ENCODE measurements around the gene NLRC3. TPM values are rescaled to one million over a fixed set of nuclear protein-coding genes. Genes with fewer than 3 reads are reported as not detected.

The NLRC3 gene
- total RNA-seq, 1 experiment from 2014 or later: not detected

GRCh38 chr16:3548445-3548844 lies 28.8 kb downstream of the NLRC3 start:
- H3K79me2 ChIP-seq (ENCODE audit: low read length): no peaks in the 10 kb centered on the region
- no peak for DNase-seq
- H2AFZ ChIP-seq (ENCODE audit: low read length): no peak overlapping the region
- no peak overlapping the region for H3K27ac ChIP-seq (ENCODE audit: low read length)
- H3K9me2 ChIP-seq (replicated peaks; ENCODE audit: low read length): no peaks in the 10 kb centered on the region
- intact Hi-C loops (cut with micrococcal nuclease): no loop called here
- no peaks in the 10 kb centered on the region for H3K4me1 ChIP-seq (ENCODE audit: insufficient read depth, low read length)
- H3K27me3 ChIP-seq (ENCODE audit: low read length): no peaks in the 10 kb centered on the region
- no peak overlapping the region for H3K4me2 ChIP-seq (ENCODE audit: low read length)
- H3K9me3 ChIP-seq (ENCODE audit: low read length): no peaks in the 10 kb centered on the region
- H4K20me1 ChIP-seq (ENCODE audit: low read length): no peaks in the 10 kb centered on the region
- H3K9ac ChIP-seq (ENCODE audit: low read length): no peak overlapping the region
- no peaks in the 10 kb centered on the region for H3F3A ChIP-seq (ENCODE audit: low read length, unreplicated experiment)
- BruUV-seq (replicated peaks): no TSS peak
- no peak for TF ChIP-seq CTCF (conservative IDR thresholded peaks at IDR 0.05; ENCODE audit: low read depth, low read length)
- no peak for TF ChIP-seq EZH2 (IDR thresholded peaks at IDR 0.05; ENCODE audit: low read length, unreplicated experiment)
- no peak for TF ChIP-seq EZH2phosphoT487 (IDR thresholded peaks at IDR 0.05; ENCODE audit: borderline replicate concordance, low read length)
- ChIA-PET POLR2A (ENCODE audit: unreplicated experiment) (no interaction called here), CTCF (no interaction called here)
- ATAC-seq: no peak
- H3K4me3 ChIP-seq (ENCODE audit: low read length): no peak overlapping the region
- no peaks in the 10 kb centered on the region for H3K36me3 ChIP-seq (ENCODE audit: low read depth, low read length)

GRCh38 chr16:3546986-3547682 lies 30.1 kb downstream of the NLRC3 start:
- Histone ChIP-seq H3K4me3 (ENCODE audit: low read length) (no peak overlapping the region), H3K79me2 (ENCODE audit: low read length) (no peaks in the 10 kb centered on the region), H3K27me3 (ENCODE audit: low read length) (no peaks in the 10 kb centered on the region), H3K27ac (ENCODE audit: low read length) (no peak overlapping the region), H3K9me2 (replicated peaks; ENCODE audit: low read length) (no peaks in the 10 kb centered on the region), H3K9me3 (ENCODE audit: low read length) (no peaks in the 10 kb centered on the region), H3K4me1 (ENCODE audit: insufficient read depth, low read length) (no peaks in the 10 kb centered on the region), H3K9ac (ENCODE audit: low read length) (no peak overlapping the region), H3F3A (ENCODE audit: low read length, unreplicated experiment) (no peaks in the 10 kb centered on the region), H4K20me1 (ENCODE audit: low read length) (no peaks in the 10 kb centered on the region), H3K4me2 (ENCODE audit: low read length) (no peak overlapping the region), H2AFZ (ENCODE audit: low read length) (no peak overlapping the region), H3K36me3 (ENCODE audit: low read depth, low read length) (no peaks in the 10 kb centered on the region)
- no TSS peak for BruUV-seq (replicated peaks)
- intact Hi-C loops (cut with micrococcal nuclease): no loop called here
- no peak for TF ChIP-seq EZH2 (IDR thresholded peaks at IDR 0.05; ENCODE audit: low read length, unreplicated experiment)
- no peak for TF ChIP-seq CTCF (conservative IDR thresholded peaks at IDR 0.05; ENCODE audit: low read depth, low read length)
- TF ChIP-seq EZH2phosphoT487 (IDR thresholded peaks at IDR 0.05; ENCODE audit: borderline replicate concordance, low read length): no peak
- ATAC-seq (no peak), DNase-seq (no peak)
- ChIA-PET POLR2A (ENCODE audit: unreplicated experiment) (no interaction called here), CTCF (no interaction called here)

GRCh38 chr16:3542601-3543373 lies 34.4 kb downstream of the NLRC3 start:
- H2AFZ ChIP-seq (ENCODE audit: low read length): no peak overlapping the region
- ATAC-seq (no peak), DNase-seq (no peak)
- no peaks in the 10 kb centered on the region for H3K4me1 ChIP-seq (ENCODE audit: insufficient read depth, low read length)
- H3K4me3 ChIP-seq (ENCODE audit: low read length): no peak overlapping the region
- TF ChIP-seq EZH2 (IDR thresholded peaks at IDR 0.05; ENCODE audit: low read length, unreplicated experiment) (no peak), EZH2phosphoT487 (IDR thresholded peaks at IDR 0.05; ENCODE audit: borderline replicate concordance, low read length) (no peak), CTCF (conservative IDR thresholded peaks at IDR 0.05; ENCODE audit: low read depth, low read length) (no peak)
- H3K27me3 ChIP-seq (ENCODE audit: low read length): no peaks in the 10 kb centered on the region
- no peaks in the 10 kb centered on the region for H3K9me2 ChIP-seq (replicated peaks; ENCODE audit: low read length)
- H3K9ac ChIP-seq (ENCODE audit: low read length): no peak overlapping the region
- H3K9me3 ChIP-seq (ENCODE audit: low read length): no peaks in the 10 kb centered on the region
- ChIA-PET POLR2A (ENCODE audit: unreplicated experiment) (no interaction called here), CTCF (no interaction called here)
- no peaks in the 10 kb centered on the region for H3K36me3 ChIP-seq (ENCODE audit: low read depth, low read length)
- intact Hi-C loops (cut with micrococcal nuclease): no loop called here
- BruUV-seq (replicated peaks): no TSS peak
- H3K79me2 ChIP-seq (ENCODE audit: low read length): no peaks in the 10 kb centered on the region
- no peak overlapping the region for H3K27ac ChIP-seq (ENCODE audit: low read length)
- no peaks in the 10 kb centered on the region for H4K20me1 ChIP-seq (ENCODE audit: low read length)
- no peaks in the 10 kb centered on the region for H3F3A ChIP-seq (ENCODE audit: low read length, unreplicated experiment)
- H3K4me2 ChIP-seq (ENCODE audit: low read length): no peak overlapping the region

All from PC-3 (cell line).